SK-N-MC (cell line): Measurements from ENCODE around the gene SLC44A1.

Experiments used
- EZH2 ChIP-seq: fragments of 200-600 bp; sonication (generic); IDR thresholded peaks from one replicate; pipeline ENCODE4 v1.6.1; 2017; ENCODE audit warnings: antibody characterized with exemption
- FOXP2 ChIP-seq: optimal IDR thresholded peaks from 2 replicates; pipeline ENCODE3; 2011; ENCODE audit warnings: mild to moderate bottlenecking, moderate library complexity; ENCODE audit not compliant: insufficient read depth; ENCODE audit errors: extremely low read length, control extremely low read depth
- POLR2AphosphoS5 ChIP-seq: IDR thresholded peaks from 2 replicates; pipeline ENCODE4 v1.6.1; 2012; ENCODE audit warnings: mild to moderate bottlenecking, low read depth, low read length, borderline replicate concordance

GRCh38 chr9:105223544-105224140 is 20.8 kb upstream of the SLC44A1 start:
- TF ChIP-seq EZH2 (no peak), POLR2AphosphoS5 (no peak), FOXP2 (no peak)
